HG02623 (cell line): ENCODE results near the gene FAM76A.
"Not testable (repeated sequence)": the region's sequence is repeated elsewhere in the genome, so short reads cannot be mapped to it uniquely, and the experiment has no call there.

Source experiments
- ATAC-seq: cut with Tn5 transposase; IDR thresholded peaks from one replicate; pipeline ENCODE4 v1.9.1; 2021; ENCODE audit warnings: moderate library complexity; ENCODE audit not compliant: unreplicated experiment

FAM76A gene

GRCh38 chr1:27725374-27726172 lies at the start of gene FAM76A:
TSS of gene FAM76A (plus strand) at chr1:27725961. CDS start at chr1:27726081, 120 bp downstream.
- peak; percentile 92 for ATAC-seq

- ATAC-seq, result no peak
Measured at GRCh38 chr1:27676410-27676809, 49.4 kb upstream of the FAM76A start.

- ATAC-seq, result no peak
Measured at GRCh38 chr1:27678747-27679146, 47.0 kb upstream of the FAM76A start.

- ATAC-seq, result not testable (repeated sequence)
Measured at GRCh38 chr1:27680225-27680791, 45.5 kb upstream of the FAM76A start.

- not testable (repeated sequence) for ATAC-seq
Measured at GRCh38 chr1:27681580-27681979, 44.2 kb upstream of the FAM76A start.

- ATAC-seq, result no peak
Measured at GRCh38 chr1:27682351-27682944, 43.3 kb upstream of the FAM76A start.

GRCh38 chr1:27684176-27684575 lies 41.6 kb upstream of the FAM76A start:
- ATAC-seq, result no peak

- ATAC-seq, result no peak
Measured at GRCh38 chr1:27686223-27686990, 39.4 kb upstream of the FAM76A start.

- no peak for ATAC-seq
Measured at GRCh38 chr1:27687906-27688305, 37.9 kb upstream of the FAM76A start.

GRCh38 chr1:27689423-27690173 lies 36.2 kb upstream of the FAM76A start:
- ATAC-seq, result no peak

- ATAC-seq, result no peak
Measured at GRCh38 chr1:27690183-27690582, 35.6 kb upstream of the FAM76A start.

GRCh38 chr1:27696835-27697234 lies 28.9 kb upstream of the FAM76A start:
- not testable (repeated sequence) for ATAC-seq

GRCh38 chr1:27704958-27705357 lies 20.8 kb upstream of the FAM76A start:
- ATAC-seq, result no peak

- no peak for ATAC-seq
Measured at GRCh38 chr1:27705545-27705944, 20.2 kb upstream of the FAM76A start.

GRCh38 chr1:27710574-27710973 lies 15.2 kb upstream of the FAM76A start:
- ATAC-seq, result no peak

- no peak for ATAC-seq
Measured at GRCh38 chr1:27713139-27713725, 12.5 kb upstream of the FAM76A start.

- no peak for ATAC-seq
Measured at GRCh38 chr1:27713869-27714513, 11.8 kb upstream of the FAM76A start.

GRCh38 chr1:27716262-27716895 lies 9.4 kb upstream of the FAM76A start:
- ATAC-seq, result no peak
